Gastroesophageal sphincter (tissue), 3 donors: ENCODE measurements around the gene SEPTIN2.
"Not testable (repeated sequence)": the region's sequence is repeated elsewhere in the genome, so short reads cannot be mapped to it uniquely, and the experiment has no call there.

Experiments
- POLR2A ChIP-seq, 2 donors: fragments of 450-650 bp; IDR thresholded peaks; one replicate each; pipeline ENCODE4 v1.6.1; 2017; ENCODE audit warnings: antibody characterized with exemption in 2 of 2, mild to moderate bottlenecking in 2 of 2, moderate library complexity in 1 of 2
- POLR2AphosphoS5 ChIP-seq: sonication (generic); formaldehyde crosslinking; IDR thresholded peaks from one replicate; pipeline ENCODE4 v1.6.1; 2017; ENCODE audit warnings: antibody characterized with exemption
- TF ChIP-seq, protein P1 (sequence below), 4 experiments: fragments of 200-600 bp in 2 of 4; fragments of 450-650 bp in 2 of 4; sonication (generic) in 1 of 4; IDR thresholded peaks; one replicate each; pipeline ENCODE4 v1.5.1; 2017 to 2019; ENCODE audit warnings: antibody characterized with exemption in 4 of 4, mild to moderate bottlenecking in 2 of 4, moderate library complexity in 2 of 4

DNA sequence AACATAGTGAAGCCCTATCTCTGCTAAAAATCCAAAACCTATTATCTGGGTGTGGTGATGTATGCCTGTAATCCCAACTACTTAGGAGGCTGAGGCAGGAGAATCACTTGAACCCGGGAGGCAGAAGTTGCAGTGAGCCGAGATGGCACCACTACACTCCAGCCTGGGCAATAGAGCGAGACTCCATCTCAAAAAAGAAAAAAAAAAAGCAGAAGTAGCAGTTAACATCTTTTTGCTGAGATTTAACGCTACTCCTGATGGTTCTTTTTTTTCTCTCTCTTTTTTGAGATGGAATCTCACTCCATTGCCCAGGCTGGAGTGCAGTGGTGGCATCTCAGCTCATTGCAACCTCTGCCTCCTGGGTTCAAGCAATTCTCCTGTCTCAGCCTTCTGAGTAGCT lies 77.0 kb downstream of the SEPTIN2 start:
- TF ChIP-seq, protein P1, sequence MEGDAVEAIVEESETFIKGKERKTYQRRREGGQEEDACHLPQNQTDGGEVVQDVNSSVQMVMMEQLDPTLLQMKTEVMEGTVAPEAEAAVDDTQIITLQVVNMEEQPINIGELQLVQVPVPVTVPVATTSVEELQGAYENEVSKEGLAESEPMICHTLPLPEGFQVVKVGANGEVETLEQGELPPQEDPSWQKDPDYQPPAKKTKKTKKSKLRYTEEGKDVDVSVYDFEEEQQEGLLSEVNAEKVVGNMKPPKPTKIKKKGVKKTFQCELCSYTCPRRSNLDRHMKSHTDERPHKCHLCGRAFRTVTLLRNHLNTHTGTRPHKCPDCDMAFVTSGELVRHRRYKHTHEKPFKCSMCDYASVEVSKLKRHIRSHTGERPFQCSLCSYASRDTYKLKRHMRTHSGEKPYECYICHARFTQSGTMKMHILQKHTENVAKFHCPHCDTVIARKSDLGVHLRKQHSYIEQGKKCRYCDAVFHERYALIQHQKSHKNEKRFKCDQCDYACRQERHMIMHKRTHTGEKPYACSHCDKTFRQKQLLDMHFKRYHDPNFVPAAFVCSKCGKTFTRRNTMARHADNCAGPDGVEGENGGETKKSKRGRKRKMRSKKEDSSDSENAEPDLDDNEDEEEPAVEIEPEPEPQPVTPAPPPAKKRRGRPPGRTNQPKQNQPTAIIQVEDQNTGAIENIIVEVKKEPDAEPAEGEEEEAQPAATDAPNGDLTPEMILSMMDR (IDR thresholded peaks at IDR 0.05) = not testable (repeated sequence)
- not testable (repeated sequence) for TF ChIP-seq POLR2A (IDR thresholded peaks at IDR 0.05); POLR2AphosphoS5
